K562 (cell line): ENCODE data around the gene BFSP1. TPM values are rescaled to one million over a fixed set of nuclear protein-coding genes. Genes with fewer than 3 reads are reported as not detected.

ENCODE experiments used
- ATAC-seq: fragments of 200-7000 bp; cut with Tn5 transposase; 3 replicates; pipeline ENCODE4 v1.9.1; 2020; ENCODE audit warnings: moderate library complexity
- BruUV-seq: library from RNA; stranded (reverse); fragments of 400-500 nt; replicated peaks from 2 replicates; lab custom pipeline; 2021; lab: Mats Ljungman, UMichigan
- CTCF ChIA-PET: fragments of 300-600 bp; formaldehyde crosslinking; extraction: SDS; loops from one replicate; lab custom pipeline; 2021; ENCODE audit warnings: low intra/inter-chr PET ratio; lab: Yijun Ruan, JAX
- POLR2A ChIA-PET: fragments of 300-600, 350-650 bp; sonication (Branson Sonifier 250); formaldehyde crosslinking; extraction: SDS; loops from one replicate; lab custom pipeline; 2021; ENCODE audit warnings: antibody characterized with exemption, inconsistent platforms; lab: Yijun Ruan, JAX
- DNase-seq, 4 experiments: peaks; one replicate each; pipeline versions ENCODE4 v3.0.0 to v3.0.0-alpha.2; 2011 to 2018; ENCODE audit warnings: low spot score in 3 of 4, mixed read lengths in 3 of 4; ENCODE audit errors: extremely low read depth in 1 of 4
- FAIRE-seq: peaks from 2 replicates; lab custom pipeline; 2011; peaks lifted over from hg19 to GRCh38; lab: Jason Lieb, UNC
- H2AFZ ChIP-seq: 2 replicates; pipeline ENCODE4 v1.6.0; 2011; ENCODE audit warnings: low read depth, low read length, control low read depth, inconsistent platforms
- H3K27ac ChIP-seq: fragments of 200-600 bp; 3 replicates; pipeline ENCODE4 v1.8.0; 2011; ENCODE audit warnings: low read depth, mild to moderate bottlenecking, control low read depth, inconsistent platforms, low read length, moderate library complexity, mixed read lengths; ENCODE audit errors: extremely low read depth
- H3K27me3 ChIP-seq, 2 experiments: fragments of 300-600 bp in 1 of 2; 2 replicates in 1 of 2; 3 replicates in 1 of 2; pipeline versions ENCODE4 v1.6.0 to v1.8.0; 2011; ENCODE audit warnings: inconsistent platforms in 2 of 2, low read length in 2 of 2, mild to moderate bottlenecking in 1 of 2, mixed read lengths in 1 of 2, moderate library complexity in 1 of 2; ENCODE audit not compliant: control insufficient read depth in 2 of 2, insufficient read depth in 2 of 2
- H3K36me3 ChIP-seq: fragments of 300-600 bp; 3 replicates; pipeline ENCODE4 v1.8.0; 2011; ENCODE audit warnings: mild to moderate bottlenecking, low read length, inconsistent platforms; ENCODE audit not compliant: control insufficient read depth, insufficient read depth
- H3K4me1 ChIP-seq, 2 experiments: fragments of 200-600 bp in 1 of 2; replicated peaks in 1 of 2; 2 replicates in 1 of 2; 3 replicates in 1 of 2; pipeline versions ENCODE4 v1.5.1 to v1.8.0; 2011; ENCODE audit warnings: inconsistent platforms in 2 of 2, low read length in 2 of 2, mild to moderate bottlenecking in 1 of 2, mixed read lengths in 1 of 2, moderate library complexity in 1 of 2; ENCODE audit not compliant: control insufficient read depth in 2 of 2, insufficient read depth in 2 of 2
- H3K4me2 ChIP-seq: 2 replicates; pipeline ENCODE4 v1.6.1; 2011; ENCODE audit warnings: low read length, control low read depth, inconsistent platforms, mixed read lengths; ENCODE audit not compliant: insufficient read depth
- H3K4me3 ChIP-seq: fragments of 200-600 bp; sonication (generic), shearing (Covaris generic); 2 replicates; pipeline ENCODE4 v1.5.1; 2016; ENCODE audit warnings: control low read depth, inconsistent platforms
- H3K79me2 ChIP-seq: fragments of 200-600 bp; 3 replicates; pipeline ENCODE4 v1.8.0; 2011; ENCODE audit warnings: low read length, inconsistent platforms; ENCODE audit not compliant: control insufficient read depth, insufficient read depth
- H3K9ac ChIP-seq, 2 experiments: 2 replicates each; pipeline versions ENCODE4 v1.6.0 to v1.6.1; 2011; ENCODE audit warnings: low read depth in 2 of 2, low read length in 2 of 2, control low read depth in 1 of 2, inconsistent platforms in 1 of 2, mild to moderate bottlenecking in 1 of 2, mixed read lengths in 1 of 2; ENCODE audit not compliant: insufficient read depth in 1 of 2
- H3K9me1 ChIP-seq: one replicate; pipeline ENCODE4 v1.6.0; 2011; ENCODE audit warnings: inconsistent platforms, mild to moderate bottlenecking, low read length, moderate library complexity; ENCODE audit not compliant: control insufficient read depth, insufficient read depth
- H3K9me3 ChIP-seq: replicated peaks from 2 replicates; pipeline ENCODE4 v1.5.1; 2011; ENCODE audit warnings: low read depth, low read length, inconsistent platforms; ENCODE audit not compliant: control insufficient read depth, insufficient read depth
- H4K20me1 ChIP-seq: replicated peaks from 2 replicates; pipeline ENCODE4 v1.6.1; 2011; ENCODE audit warnings: low read length, inconsistent platforms, mixed read lengths; ENCODE audit not compliant: control insufficient read depth, insufficient read depth
- CHCHD3 ChIP-seq: fragments of 250-450 bp; sonication (Bioruptor Pico); IDR thresholded peaks from 2 replicates; pipeline ENCODE4 v2.1.2; 2022; ENCODE audit warnings: mild to moderate bottlenecking
- ERF ChIP-seq: fragments of 450-650 bp; formaldehyde crosslinking; IDR thresholded peaks from 2 replicates; pipeline ENCODE4 v1.4.0; 2020; ENCODE audit warnings: mild to moderate bottlenecking, mixed read lengths
- NFIX ChIP-seq: fragments of 250-450 bp; sonication (Bioruptor Pico); IDR thresholded peaks from 2 replicates; pipeline ENCODE4 v1.4.0; 2020; ENCODE audit warnings: low read depth, mild to moderate bottlenecking, moderate library complexity
- NFXL1 ChIP-seq: fragments of 450-650 bp; formaldehyde crosslinking; IDR thresholded peaks from 2 replicates; pipeline ENCODE4 v1.4.0; 2021; ENCODE audit warnings: mild to moderate bottlenecking
- SLC30A9 ChIP-seq: fragments of 250-450 bp; sonication (Bioruptor Pico); IDR thresholded peaks from 2 replicates; pipeline ENCODE4 v1.8.0; 2022; ENCODE audit warnings: mild to moderate bottlenecking, moderate library complexity
- SMARCA4 ChIP-seq: fragments of 450-650 bp; IDR thresholded peaks from 2 replicates; pipeline ENCODE4 v1.6.1; 2016
- ZFP30 ChIP-seq: fragments of 250-450 bp; sonication (Bioruptor Pico); IDR thresholded peaks from 2 replicates; pipeline ENCODE4 v1.8.0; 2022; ENCODE audit warnings: moderate library complexity, mild to moderate bottlenecking, inconsistent platforms, borderline replicate concordance
- ZNF232 ChIP-seq: sonication (generic); formaldehyde crosslinking; IDR thresholded peaks from 2 replicates; pipeline ENCODE4 v1.8.0; 2022; ENCODE audit warnings: mild to moderate bottlenecking, missing genetic modification reagents
- WGBS: fragments of 100-300 bp; shearing (Covaris generic); methylation state at CpG from one replicate; pipeline ENCODE4 v1.1.6; 2016; ENCODE audit warnings: low coverage, mixed read lengths; ENCODE audit not compliant: insufficient coverage; ENCODE audit errors: missing lambda C conversion rate; 5-methylcytosine and 5-hydroxymethylcytosine counted together
- in situ Hi-C: fragments of 300-500 bp; cut with MboI; formaldehyde crosslinking; loops from 4 replicates; pipeline ENCODE4 v1.15.0; 2018; ENCODE audit warnings: inconsistent platforms, mixed read lengths
- intact Hi-C: fragments of 100-400 bp; cut with micrococcal nuclease; formaldehyde crosslinking; loops from 2 replicates; pipeline ENCODE4 v1.14.2; 2022
- polyA plus RNA-seq, 8 experiments: library from polyadenylated mRNA; depleted of rRNA in 4 of 8; stranded (reverse) in 5 of 8; unstranded in 3 of 8; fragments of >200 nt; fragmentation: Nextera tagmentation in 2 of 8; fragmentation: Illumina TruSeq in 1 of 8; extraction: Ambion mirVana in 2 of 8; extraction: Trizol in 1 of 8; gene quantifications; 2 replicates each; pipeline versions ENCODE4 v1.2.1 to v1.2.3, GENCODE V29; 2011 to 2014; ENCODE audit warnings: inconsistent platforms in 1 of 8, missing spikeins in 1 of 8
- total RNA-seq, 7 experiments: library from RNA; depleted of rRNA in 6 of 7; stranded (reverse); fragments of >200 nt in 6 of 7; fragmentation: Illumina TruSeq in 2 of 7; extraction: Trizol in 2 of 7; gene quantifications; 2 replicates each; pipeline versions ENCODE4 v1.2.1 to v1.2.3, GENCODE V29; 2011 to 2021; ENCODE audit warnings: low replicate concordance in 1 of 7
- TF ChIP-seq, protein P1 (sequence below), 2 experiments: fragments of 450-650 bp; conservative IDR thresholded peaks; 2 replicates each; pipeline ENCODE4 v1.6.1; 2017; ENCODE audit warnings: mild to moderate bottlenecking in 2 of 2, moderate library complexity in 2 of 2
- TF ChIP-seq, protein P2 (sequence below), 2 experiments: fragments of 450-650 bp in 1 of 2; sonication (generic) in 1 of 2; formaldehyde crosslinking in 1 of 2; IDR thresholded peaks; 2 replicates each; pipeline versions ENCODE4 v1.7.1 to v1.9.0; 2016 to 2022; ENCODE audit warnings: inconsistent platforms in 1 of 2, mild to moderate bottlenecking in 1 of 2, missing genetic modification reagents in 1 of 2

BFSP1 gene
- total and polyA plus RNA-seq, 9 of the 15 experiments (the other 6 are each of a cell fraction or from before 2014, with no cell fraction given) = 0.09 to 0.86 (median 0.40) TPM

- TF ChIP-seq, protein P1, sequence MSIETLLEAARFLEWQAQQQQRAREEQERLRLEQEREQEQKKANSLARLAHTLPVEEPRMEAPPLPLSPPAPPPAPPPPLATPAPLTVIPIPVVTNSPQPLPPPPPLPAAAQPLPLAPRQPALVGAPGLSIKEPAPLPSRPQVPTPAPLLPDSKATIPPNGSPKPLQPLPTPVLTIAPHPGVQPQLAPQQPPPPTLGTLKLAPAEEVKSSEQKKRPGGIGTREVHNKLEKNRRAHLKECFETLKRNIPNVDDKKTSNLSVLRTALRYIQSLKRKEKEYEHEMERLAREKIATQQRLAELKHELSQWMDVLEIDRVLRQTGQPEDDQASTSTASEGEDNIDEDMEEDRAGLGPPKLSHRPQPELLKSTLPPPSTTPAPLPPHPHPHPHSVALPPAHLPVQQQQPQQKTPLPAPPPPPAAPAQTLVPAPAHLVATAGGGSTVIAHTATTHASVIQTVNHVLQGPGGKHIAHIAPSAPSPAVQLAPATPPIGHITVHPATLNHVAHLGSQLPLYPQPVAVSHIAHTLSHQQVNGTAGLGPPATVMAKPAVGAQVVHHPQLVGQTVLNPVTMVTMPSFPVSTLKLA (conservative IDR thresholded peaks at IDR 0.05) = no peak
- no peak for TF ChIP-seq NFIX (CRISPR knock-in tag)
- no peak for TF ChIP-seq CHCHD3
- no peak for TF ChIP-seq ZNF232 (CRISPR knock-in tag)
Observed at GRCh38 chr20:17566345-17566744, 35.2 kb upstream of the BFSP1 start (continued).

- Histone ChIP-seq H3K79me2 (peaks cover 5% of the 10 kb centered on the region), H3K9ac (no peak overlapping the region), H4K20me1 (no peaks in the 10 kb centered on the region), H3K27ac (no peak overlapping the region), H3K4me1 (peaks cover 6 to 15% of the 10 kb centered on the region in 2 experiments; a peak in 4 of 5 replicates), H3K4me3 (no peak overlapping the region), H2AFZ (no peak overlapping the region), H3K36me3 (no peaks in the 10 kb centered on the region), H3K9me1 (no peaks in the 10 kb centered on the region), H3K27me3 (no peaks in the 10 kb centered on the region), H3K9me3 (no peaks in the 10 kb centered on the region), H3K4me2 (no peak overlapping the region)
- in situ Hi-C loops (no loop called here), intact Hi-C loops (no loop called here)
- ChIA-PET POLR2A (no interaction called here), CTCF (no interaction called here)
- BruUV-seq = no TSS peak
- 50% methylated on average over 4 of the region's 4 CpGs for WGBS
- DNase-seq = no peak
- no peak for ATAC-seq
- FAIRE-seq = no peak
- TF ChIP-seq ZFP30 (CRISPR knock-in tag) (no peak), ERF (CRISPR knock-in tag) (no peak), NFXL1 (no peak), SMARCA4 (no peak), SLC30A9 (no peak)
- TF ChIP-seq, protein P2, sequence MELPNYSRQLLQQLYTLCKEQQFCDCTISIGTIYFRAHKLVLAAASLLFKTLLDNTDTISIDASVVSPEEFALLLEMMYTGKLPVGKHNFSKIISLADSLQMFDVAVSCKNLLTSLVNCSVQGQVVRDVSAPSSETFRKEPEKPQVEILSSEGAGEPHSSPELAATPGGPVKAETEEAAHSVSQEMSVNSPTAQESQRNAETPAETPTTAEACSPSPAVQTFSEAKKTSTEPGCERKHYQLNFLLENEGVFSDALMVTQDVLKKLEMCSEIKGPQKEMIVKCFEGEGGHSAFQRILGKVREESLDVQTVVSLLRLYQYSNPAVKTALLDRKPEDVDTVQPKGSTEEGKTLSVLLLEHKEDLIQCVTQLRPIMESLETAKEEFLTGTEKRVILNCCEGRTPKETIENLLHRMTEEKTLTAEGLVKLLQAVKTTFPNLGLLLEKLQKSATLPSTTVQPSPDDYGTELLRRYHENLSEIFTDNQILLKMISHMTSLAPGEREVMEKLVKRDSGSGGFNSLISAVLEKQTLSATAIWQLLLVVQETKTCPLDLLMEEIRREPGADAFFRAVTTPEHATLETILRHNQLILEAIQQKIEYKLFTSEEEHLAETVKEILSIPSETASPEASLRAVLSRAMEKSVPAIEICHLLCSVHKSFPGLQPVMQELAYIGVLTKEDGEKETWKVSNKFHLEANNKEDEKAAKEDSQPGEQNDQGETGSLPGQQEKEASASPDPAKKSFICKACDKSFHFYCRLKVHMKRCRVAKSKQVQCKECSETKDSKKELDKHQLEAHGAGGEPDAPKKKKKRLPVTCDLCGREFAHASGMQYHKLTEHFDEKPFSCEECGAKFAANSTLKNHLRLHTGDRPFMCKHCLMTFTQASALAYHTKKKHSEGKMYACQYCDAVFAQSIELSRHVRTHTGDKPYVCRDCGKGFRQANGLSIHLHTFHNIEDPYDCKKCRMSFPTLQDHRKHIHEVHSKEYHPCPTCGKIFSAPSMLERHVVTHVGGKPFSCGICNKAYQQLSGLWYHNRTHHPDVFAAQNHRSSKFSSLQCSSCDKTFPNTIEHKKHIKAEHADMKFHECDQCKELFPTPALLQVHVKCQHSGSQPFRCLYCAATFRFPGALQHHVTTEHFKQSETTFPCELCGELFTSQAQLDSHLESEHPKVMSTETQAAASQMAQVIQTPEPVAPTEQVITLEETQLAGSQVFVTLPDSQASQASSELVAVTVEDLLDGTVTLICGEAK (IDR thresholded peaks at IDR 0.05) = no peak
- TF ChIP-seq, protein P2 (CRISPR knock-in tag; IDR thresholded peaks at IDR 0.05) = no peak
Observed at GRCh38 chr20:17565169-17565845, 34.1 kb upstream of the BFSP1 start.
